Measurements from ENCODE around the gene RFPL3.
"Not testable (repeated sequence)": the region's sequence is repeated elsewhere in the genome, so short reads cannot be mapped to it uniquely, and the experiment has no call there.

The RFPL3 gene

DNA sequence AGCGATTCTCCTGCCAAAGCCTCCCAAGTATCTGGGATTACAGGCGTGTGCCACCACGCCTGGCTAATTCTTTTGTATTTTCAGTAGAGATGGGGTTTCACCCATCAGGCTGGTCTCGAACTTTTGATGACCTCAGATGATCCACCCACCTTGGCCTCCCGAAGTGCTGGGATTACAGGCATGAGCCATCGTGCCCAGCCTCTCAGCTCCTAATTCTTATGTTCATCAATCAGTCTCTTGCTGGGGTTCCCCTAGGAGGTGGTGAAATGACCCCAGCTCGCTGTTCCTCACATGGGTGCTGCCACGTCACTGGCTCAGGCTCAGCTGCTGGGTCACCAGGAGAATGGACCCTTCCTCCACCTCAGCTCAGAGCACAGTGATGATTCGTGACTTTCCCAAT is at the start of gene RFPL3:
Gene RFPL3, plus strand, starts transcription at position 301 of the 400 bp plus-strand sequence. CDS start 205 bp downstream, outside the sequence.
- DNase-seq (ENCODE audit: low spot score); H3K27ac ChIP-seq; POLR2A ChIA-PET (ENCODE audit: low non-redundant PET); CTCF ChIA-PET: not testable (repeated sequence)

DNA sequence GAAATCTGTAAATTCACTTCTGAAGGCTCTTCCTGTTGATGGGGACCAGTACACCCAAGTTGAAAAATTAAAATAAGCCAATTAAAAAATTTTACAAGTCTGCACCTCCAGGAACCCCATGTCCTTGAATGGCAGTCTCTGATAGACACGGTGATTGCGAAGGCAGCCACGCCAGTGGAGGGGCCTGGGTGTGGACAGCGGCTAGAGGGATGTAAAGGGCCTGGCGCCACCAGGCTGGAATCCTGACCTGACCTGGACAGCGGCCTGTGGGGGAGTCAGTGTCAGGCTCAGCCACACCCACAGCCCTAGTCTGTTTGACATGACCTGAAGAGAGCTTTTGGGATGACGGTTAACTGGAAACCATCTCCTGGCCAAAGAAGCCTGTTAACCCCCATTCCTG is 49.5 kb upstream of the RFPL3 start:
- DNase-seq (ENCODE audit: low spot score): no peak
- ChIA-PET POLR2A (ENCODE audit: low non-redundant PET) (no interaction called here), CTCF (no interaction called here)
- no peak overlapping the region for H3K27ac ChIP-seq
- TF ChIP-seq, protein P1, sequence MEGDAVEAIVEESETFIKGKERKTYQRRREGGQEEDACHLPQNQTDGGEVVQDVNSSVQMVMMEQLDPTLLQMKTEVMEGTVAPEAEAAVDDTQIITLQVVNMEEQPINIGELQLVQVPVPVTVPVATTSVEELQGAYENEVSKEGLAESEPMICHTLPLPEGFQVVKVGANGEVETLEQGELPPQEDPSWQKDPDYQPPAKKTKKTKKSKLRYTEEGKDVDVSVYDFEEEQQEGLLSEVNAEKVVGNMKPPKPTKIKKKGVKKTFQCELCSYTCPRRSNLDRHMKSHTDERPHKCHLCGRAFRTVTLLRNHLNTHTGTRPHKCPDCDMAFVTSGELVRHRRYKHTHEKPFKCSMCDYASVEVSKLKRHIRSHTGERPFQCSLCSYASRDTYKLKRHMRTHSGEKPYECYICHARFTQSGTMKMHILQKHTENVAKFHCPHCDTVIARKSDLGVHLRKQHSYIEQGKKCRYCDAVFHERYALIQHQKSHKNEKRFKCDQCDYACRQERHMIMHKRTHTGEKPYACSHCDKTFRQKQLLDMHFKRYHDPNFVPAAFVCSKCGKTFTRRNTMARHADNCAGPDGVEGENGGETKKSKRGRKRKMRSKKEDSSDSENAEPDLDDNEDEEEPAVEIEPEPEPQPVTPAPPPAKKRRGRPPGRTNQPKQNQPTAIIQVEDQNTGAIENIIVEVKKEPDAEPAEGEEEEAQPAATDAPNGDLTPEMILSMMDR (conservative IDR thresholded peaks at IDR 0.05; ENCODE audit: low read depth): no peak

DNA sequence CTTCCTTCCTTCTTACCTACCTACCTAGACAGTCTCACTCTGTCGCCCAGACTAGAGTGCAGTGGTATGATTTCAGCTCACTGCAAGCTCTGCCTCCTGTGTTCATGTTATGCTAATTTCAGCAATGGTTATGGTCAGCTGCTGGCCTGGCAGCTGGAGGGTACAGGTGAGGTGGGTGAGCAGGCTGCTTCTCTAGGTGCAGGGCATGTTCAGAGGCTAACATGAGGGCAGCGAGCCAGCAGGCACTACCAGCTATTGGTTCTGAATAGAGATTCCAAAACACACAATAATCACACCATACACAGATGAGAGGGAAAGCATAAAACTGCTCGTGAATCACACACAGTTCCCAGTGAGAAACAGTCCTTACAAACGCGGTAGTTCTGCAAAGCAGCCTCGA is 48.7 kb upstream of the RFPL3 start:
- ChIA-PET CTCF (no interaction called here), POLR2A (ENCODE audit: low non-redundant PET) (no interaction called here)
- DNase-seq (ENCODE audit: low spot score): no peak
- TF ChIP-seq, protein P1 (conservative IDR thresholded peaks at IDR 0.05; ENCODE audit: low read depth): no peak
- no peak overlapping the region for H3K27ac ChIP-seq

DNA sequence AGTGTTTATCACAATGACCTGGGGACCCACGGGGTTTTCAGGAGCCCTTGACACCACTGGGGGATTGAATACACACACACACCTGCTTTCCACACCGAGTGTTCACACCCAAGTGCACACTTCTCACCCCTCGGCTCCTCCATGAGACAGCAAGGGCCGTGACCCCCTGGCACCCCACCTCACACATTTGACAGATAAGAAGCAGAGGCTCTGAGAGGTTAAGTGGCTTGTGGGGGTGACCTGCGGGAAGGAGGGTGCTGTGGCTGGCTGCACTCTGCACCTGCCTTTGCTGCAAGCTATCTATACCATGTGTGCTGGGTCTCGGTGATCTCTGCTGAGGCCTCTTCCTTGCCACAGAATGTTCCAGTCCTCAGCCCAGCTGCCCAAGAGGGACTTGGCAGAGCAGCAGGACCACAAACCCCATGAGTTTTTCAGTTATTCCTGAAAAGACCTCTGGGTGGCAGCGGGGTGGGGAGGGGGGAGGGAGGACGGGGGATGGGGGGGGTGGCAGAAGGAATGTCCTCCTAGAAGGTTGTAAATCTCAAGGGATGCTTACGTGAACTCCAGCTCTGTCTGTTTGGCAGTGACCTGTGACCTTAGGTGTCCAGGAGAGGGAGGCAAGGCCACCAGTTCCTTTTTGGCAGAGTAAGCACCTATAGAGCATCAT is 47.9 kb upstream of the RFPL3 start:
- DNase-seq (ENCODE audit: low spot score): no peak
- ChIA-PET POLR2A (ENCODE audit: low non-redundant PET) (no interaction called here), CTCF (no interaction called here)
- no peak overlapping the region for H3K27ac ChIP-seq
- TF ChIP-seq, protein P1 (conservative IDR thresholded peaks at IDR 0.05; ENCODE audit: low read depth): no peak

DNA sequence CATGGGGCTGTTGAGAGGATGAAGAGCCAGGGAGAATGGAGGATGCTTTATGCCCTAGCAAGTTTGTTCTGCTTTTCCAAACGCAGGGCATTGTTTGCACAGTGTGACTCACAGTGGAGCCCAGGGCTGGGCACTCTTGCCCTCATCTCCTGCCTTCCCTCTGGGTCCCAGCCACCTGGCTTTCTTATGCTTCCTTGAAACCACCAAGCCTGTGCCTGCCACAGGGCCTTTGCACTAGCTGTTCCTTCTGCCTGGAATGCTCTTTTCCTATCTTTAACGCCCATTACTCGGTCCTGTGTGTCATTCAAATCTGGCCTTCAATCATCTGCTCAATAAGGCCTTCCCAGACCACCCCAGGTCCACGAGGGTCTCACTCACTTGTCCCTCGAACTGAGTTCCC is 46.9 kb upstream of the RFPL3 start:
- TF ChIP-seq, protein P1 (conservative IDR thresholded peaks at IDR 0.05; ENCODE audit: low read depth): no peak
- ChIA-PET CTCF (no interaction called here), POLR2A (ENCODE audit: low non-redundant PET) (no interaction called here)
- no peak for DNase-seq (ENCODE audit: low spot score)
- no peak overlapping the region for H3K27ac ChIP-seq

DNA sequence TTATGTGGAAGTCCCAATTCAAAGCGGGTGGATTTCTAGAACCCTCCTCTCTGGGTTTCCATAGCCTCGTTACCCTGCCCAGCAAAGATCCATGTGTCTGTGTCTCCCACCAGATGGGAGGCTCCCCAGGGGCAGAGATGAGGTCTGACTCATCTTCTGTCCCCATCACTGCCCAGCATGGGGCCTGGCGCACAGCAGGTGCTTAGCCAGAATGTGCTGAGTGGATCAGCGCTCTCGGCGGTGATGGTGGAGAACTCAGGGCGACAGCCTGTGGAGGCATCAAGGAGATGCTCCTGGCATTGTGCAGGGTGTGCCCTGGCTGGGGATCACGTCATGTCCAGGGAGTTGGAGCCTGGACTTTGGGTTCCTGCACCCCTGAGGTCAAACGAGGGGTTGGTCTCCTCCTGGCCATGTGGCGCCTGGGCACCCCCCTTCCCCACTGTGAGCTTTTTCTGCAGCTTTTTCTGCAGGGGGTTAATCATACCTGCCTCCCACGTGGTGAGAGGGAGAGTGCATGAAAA is 46.1 kb upstream of the RFPL3 start:
- DNase-seq (ENCODE audit: low spot score): no peak
- ChIA-PET POLR2A (ENCODE audit: low non-redundant PET) (no interaction called here), CTCF (no interaction called here)
- H3K27ac ChIP-seq: no peak overlapping the region
- TF ChIP-seq, protein P1 (conservative IDR thresholded peaks at IDR 0.05; ENCODE audit: low read depth): no peak

DNA sequence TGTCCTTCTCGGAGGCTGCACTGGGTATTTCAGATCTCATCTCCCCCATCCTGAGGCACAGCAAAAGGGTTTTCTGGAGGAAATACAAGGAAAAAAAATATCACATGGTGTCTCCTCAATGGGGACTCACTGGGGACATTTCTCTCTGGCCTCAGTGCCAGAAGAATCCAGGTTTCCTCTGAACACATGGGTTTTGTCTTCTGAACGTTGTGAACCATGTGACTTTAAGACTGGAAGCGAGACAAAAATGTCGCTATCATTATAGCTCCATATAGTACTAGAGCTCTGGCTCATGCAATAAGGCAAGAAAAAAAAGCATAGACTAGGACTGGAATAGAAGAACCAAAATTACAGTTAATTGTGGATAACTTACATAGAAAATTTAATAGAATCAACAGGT is 44.9 kb upstream of the RFPL3 start:
- TF ChIP-seq, protein P1 (conservative IDR thresholded peaks at IDR 0.05; ENCODE audit: low read depth): no peak
- H3K27ac ChIP-seq: no peak overlapping the region
- ChIA-PET POLR2A (ENCODE audit: low non-redundant PET) (no interaction called here), CTCF (no interaction called here)
- DNase-seq (ENCODE audit: low spot score): no peak
